Stimulated activated CD4-positive, alpha-beta T cell treated with anti-CD3 and anti-CD28 coated beads, Interleukin-1b, Interleukin-23, amount 100 ng/mL, for 24 hours (primary cell): Measurements from ENCODE around the gene AOPEP.

ENCODE experiments used
- DNase-seq, 4 experiments: peaks; one replicate each; pipeline ENCODE4 v3.0.0-alpha.2; 2020; ENCODE audit warnings: low read depth in 4 of 4, low spot score in 1 of 4

AOPEP gene

DNA sequence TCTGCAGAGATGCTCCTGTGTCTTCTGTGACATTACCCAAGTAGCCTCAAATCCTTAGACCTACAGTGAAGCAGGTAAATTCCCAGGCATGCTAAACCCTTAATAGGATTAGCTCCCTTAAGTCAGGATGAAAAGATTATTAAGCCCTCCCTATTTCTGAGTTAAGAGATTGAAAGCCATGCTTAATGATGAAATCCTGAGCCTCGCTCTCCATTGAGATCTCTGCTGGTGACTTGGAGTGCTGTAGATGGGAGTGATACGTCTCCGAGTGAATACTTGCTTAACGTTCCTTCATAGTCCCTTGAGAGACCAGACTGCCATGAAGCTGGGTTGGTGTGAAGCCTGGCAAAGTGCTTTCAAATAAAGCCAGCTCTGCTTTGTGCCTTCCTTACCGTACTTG lies 34.2 kb downstream of the AOPEP start:
- DNase-seq = no peak

DNA sequence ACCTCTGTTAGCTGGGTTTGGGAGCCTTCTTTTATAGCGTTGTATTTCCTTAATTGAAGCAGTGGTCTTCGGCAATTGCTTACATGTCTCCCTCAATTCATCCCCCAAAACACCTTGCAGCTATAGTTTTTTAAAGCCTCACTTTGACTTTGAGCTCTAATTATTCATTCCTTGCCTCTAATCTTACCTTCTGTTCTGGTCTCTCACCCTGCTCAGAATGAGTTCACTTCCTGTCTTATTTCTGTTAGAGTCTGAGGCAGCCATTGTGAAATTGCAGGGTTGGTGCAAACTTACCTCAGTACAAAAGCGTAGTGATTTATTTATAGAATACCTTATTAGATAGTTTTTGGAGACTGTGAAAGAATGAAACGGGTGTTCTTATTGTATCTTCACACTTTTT lies 35.0 kb downstream of the AOPEP start:
- no peak for DNase-seq

DNA sequence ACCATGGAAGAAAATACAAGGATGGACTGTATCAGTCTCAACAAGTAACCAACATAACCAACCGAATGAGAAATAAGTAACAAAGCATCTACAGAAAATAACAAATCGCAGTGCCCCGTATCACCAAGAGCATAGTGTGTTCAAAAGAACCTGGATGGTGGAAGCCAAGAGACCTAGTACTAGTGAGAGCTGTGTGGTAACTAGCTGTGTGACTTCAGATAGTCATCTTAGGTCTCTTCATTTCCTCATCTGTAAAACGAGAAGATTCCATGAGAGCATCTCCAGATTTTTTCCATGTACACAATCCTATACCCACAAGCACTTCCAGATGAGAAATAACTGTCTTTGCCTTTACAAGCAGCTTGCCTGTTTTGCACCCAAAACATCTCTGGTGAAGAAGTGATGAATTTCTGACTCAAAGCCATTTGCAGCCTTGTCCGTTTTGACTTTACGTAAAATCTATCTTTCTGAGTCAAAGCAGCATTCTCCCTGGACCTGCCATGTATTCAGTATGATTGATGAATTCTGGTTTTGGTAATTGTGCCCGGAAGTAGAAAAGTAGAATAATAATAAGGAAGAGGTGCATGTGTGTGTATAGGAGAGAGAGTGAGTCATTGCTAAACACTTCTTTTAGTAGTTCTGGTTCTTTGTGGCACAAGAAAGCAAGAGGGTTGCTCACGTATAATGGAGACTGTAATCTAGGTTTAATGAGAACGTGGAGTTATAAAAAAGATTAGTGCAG lies 41.0 kb downstream of the AOPEP start:
- DNase-seq = no peak

DNA sequence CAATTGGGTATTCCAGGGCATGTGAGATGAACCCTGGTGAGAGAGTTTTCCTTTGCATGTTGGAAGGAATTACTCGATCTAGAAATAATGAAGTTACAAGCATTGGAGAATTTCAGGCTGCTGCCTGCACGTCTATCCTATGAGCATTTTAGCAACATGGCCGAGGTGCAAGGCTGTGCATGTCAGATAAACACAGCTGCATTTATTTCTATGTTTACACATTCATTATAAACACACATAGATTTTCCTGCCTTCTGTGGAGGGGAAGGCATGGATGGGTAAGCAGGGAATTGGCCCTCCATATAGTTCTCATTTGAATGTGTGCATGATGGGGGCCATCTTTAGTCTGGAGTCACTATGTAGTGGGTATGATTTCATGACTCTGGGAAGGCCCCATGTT lies 42.3 kb downstream of the AOPEP start:
- DNase-seq = no peak

DNA sequence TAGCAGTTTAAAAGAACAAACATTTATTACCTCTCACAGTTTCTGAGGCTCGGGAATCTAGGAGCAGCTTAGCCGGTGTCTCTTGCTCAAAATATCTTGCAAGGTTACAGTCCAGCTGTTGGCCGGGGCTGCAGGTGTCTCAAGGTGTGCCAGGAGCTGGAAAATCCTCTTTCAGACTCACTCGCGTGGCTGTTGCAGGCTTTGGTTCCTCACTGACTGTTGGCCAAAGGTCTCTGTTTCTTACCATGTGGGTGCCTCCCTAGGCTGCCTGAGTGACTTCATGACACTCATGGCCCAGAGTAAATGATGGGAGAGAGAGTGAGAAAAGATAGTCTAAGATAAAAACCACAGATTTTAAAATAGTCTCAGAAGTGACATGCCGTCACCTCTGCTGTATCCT lies 43.8 kb downstream of the AOPEP start:
- no peak for DNase-seq

DNA sequence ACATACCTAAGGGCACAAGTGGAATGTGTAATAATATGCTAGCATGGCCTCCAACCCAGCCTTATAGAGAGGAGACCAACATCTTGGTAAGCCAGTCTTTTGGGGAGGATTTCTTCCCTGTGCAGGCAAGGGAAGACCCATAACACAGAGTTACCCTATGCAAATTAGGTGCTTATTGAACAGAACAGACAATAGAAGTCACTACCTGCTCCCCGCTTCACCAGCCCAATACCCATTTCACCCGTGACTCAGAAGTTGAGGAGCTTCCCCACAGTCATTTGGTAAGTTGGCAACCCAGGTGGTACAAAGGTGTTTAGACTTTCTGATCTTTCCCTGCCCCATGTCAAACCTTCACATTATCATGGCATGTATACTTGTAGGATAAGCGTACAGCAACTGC lies 44.6 kb downstream of the AOPEP start:
- no peak for DNase-seq

DNA sequence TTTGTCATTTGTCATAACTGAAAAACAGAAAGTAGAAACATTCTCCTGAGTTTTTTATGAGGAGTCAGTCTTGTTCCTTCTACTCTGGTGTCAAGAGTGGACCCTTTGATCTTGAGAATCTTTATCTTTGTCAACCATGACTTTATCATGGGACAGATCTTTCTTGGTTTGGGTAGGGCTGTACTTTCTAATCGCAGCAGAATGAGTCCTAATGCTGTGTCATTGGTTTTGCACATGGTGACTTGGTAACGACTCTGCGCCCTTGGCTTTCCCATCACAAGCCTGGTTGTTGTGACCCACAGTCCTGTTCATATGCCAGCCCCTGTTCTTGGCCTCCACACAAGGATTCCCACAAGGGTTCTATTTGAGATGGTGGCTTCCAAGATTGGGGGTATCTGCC lies 45.6 kb downstream of the AOPEP start:
- DNase-seq = no peak

DNA sequence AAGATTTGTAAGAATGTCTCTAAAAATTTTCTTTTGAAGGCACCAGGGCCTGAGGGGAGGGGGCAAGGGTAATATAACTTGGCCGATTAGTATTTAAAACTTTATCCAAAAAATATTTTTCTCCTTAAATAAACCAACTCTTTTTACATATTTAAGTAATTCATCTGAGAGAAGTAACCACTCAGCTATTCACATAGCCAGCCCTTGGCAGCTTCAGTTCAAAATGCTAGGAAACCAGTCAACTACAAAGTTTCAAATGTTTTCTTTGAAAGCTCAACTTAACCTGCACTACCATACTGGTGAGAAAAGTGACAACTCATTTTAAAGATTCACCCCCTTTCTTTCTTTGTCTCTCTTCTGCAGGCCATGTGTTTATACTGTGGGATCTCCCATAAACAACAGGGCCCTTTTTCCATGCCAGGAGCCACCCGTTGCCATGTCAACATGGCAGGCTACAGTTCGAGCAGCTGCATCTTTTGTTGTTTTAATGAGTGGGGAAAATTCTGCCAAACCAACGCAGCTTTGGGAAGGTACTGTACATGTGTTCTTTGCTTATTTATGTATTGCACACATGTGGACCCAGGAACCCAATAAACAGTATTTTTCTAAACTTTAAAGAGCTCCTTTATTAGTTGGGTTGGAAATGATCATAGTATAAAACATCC lies 46.3 kb downstream of the AOPEP start:
- no peak for DNase-seq

DNA sequence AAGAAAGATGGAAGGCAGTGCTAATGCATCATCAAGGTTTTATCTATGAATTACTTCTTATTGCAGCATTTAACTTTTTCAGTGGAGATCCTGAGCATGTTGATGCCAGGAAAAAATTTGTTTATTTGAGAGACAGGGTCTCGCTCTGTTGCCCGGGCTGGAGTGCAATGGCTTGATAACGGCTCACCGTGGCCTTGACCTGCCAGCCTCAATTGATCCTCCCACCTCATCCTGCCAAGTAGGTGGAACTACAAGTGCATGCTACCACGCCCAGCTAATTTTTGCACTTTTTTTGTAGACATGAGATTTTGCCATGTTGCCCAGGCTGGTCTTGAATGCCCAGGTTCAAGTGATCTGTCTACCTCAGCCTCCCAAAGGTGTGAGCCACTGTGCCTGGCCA lies 47.2 kb downstream of the AOPEP start:
- DNase-seq = no peak

DNA sequence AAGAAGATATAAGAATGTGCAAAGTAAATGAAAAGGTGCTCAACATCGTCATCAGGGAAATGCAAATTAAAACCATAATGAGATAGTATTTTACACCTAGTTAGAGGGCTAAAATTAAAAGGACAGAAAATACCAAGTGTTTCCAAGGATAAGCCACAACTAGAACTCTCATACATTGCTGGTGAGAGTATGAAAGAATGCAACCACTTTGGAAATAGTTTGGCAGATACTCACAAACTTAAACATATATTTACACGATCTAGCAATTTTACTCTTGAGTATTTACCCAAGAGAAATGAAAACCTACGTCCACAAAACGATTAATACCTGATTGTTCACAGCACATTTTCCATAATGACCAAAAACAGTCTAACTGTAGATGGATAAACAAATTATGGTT lies 51.5 kb downstream of the AOPEP start:
- DNase-seq = no peak

DNA sequence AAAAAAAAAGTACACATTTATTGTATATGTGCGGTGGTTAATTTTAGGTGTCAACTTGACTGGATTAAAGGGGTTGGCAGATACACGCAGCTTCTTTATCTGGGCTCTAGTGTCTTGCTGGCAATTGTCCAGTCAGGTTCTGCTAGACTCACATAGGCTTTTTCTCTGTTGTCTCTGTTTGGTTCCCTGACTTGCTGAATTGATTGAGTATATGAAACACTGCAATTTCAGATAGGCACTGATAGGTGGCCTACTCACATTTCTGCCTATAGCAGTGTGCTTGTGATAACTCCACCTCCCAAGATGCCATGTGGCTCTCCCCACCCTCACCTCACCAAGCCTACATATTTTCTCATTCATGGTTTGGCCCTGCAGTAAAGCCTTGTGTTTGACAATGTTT lies 52.5 kb downstream of the AOPEP start:
- DNase-seq = no peak

DNA sequence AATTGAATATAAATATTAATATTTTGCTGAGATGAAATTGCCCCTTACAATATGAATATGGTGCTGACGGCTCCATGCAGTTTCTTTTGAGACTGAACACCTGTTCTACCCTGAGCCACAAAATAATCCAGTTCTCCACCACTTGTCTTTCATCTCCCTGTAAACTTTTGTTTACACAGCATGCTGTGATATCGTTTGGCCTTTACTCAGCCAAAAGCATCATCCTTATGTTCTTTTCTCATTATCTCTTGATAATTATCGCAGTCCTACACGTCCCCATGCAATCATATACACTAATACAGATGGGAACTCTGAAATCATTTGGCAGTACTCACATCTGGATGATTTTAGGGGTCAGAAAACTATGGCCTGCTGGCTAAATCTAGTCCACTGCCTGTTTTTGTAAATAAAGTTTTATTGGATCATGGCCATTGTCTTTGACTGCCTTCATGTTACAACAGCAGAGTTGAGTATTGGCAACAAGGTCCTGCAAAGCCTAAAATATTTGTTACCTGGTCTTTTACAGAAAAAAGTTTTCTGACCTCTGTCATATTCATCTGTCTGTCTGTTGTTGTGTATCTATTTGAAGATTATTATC lies 53.3 kb downstream of the AOPEP start:
- no peak for DNase-seq

DNA sequence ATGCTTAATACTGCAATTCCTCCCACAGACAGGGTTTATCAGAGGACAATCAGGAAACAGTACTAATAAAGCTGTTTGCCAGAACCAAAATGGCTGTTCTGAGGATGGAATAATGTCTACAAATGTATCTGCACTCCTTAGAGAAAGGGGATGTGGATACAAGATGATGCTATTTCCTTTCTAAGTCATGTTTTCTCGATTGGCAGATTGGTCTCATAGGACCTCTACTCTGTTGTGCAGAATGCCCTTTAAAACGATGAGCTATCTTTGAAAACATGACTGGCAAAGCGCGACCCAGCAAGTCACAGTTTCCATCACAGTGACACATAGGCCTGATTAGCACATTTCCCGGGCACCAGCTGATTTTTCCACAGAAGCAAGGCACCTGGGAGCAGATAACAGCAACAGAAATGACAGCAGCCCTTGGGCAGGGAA lies 54.0 kb downstream of the AOPEP start:
- DNase-seq = peak in 2 of 4 experiments; percentile 6 to 13

DNA sequence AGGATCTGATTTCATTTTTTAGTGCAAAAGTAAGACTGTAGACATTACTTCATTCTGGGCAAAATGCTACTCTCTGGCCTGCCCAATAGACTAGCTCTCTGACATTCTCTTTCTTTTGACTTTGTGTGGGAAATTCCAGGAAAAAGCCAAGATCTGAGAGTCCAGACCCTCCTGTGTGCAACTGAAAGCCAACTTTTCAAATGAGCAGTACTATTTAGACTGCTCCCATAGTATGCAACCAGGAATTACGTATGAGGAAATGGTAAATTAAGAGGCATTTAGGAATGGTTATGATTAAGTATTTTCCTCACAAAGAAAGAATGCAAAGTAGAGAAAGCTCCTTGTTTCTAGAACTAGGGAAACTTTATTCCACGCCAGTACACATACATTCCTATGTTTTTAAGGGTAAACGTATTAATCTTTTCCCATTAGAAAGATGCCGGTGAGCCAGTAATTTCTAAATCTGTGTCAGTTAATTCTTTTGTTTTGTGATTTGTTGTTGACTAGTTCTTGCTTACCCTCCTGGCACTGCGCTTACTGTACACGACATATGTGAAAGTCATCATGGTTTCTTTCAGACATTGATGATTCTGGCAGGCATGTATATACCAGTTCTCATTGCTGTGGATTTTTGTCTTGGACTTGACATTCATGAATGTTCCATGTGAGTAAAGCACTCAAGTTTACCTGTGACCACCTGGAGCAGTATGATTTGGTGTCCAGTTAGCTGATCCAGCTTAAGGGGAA lies 56.0 kb downstream of the AOPEP start:
- no peak for DNase-seq

DNA sequence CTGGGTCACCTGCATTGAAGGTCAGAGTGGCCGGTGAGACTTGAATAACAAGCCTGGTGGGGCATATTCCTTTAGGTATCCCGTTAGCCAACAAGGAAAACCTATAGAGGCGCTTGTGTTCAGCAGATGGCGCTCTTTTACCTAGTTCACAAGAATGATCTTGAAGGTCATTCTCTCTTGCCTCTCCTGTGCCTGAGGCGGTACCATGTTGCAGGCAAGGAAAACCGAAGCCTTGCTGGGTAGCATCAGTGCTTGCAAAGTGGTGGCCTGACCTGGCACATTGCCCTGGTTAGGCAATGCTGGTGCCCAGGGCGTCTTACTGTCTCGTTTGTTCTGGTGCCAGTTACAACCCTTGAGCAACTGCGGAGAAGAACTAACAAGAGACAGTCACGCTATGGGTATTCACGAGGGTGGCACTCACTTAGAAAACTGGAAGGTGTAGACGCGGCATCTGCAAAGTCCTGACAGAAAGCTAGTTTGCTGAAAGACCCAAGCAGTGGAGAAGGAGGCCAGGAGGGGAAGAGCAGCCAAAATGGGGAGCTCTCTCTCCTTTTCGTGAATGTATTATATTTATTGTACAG lies 56.7 kb downstream of the AOPEP start:
- DNase-seq = peak in 3 of 4 experiments; percentile 10 to 14 (median 10)

DNA sequence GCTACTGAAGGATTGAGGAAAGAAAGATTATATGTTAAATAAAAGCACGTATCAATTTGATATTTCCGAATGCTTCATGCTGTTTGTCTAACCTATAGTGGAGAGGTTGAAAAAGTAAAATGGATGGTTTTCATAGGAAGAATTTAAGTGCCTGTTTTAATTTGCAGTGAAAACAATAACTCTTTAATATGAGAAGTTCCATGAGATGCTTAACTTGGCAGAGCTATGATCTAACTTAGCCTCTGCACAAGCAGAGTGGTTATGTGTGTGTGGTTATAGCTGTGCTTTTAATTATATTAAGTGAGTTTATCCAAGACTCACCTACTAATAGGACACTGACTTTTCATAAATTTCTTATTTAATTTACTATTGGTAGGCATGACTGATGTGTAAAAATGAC lies 57.4 kb downstream of the AOPEP start:
- no peak for DNase-seq

DNA sequence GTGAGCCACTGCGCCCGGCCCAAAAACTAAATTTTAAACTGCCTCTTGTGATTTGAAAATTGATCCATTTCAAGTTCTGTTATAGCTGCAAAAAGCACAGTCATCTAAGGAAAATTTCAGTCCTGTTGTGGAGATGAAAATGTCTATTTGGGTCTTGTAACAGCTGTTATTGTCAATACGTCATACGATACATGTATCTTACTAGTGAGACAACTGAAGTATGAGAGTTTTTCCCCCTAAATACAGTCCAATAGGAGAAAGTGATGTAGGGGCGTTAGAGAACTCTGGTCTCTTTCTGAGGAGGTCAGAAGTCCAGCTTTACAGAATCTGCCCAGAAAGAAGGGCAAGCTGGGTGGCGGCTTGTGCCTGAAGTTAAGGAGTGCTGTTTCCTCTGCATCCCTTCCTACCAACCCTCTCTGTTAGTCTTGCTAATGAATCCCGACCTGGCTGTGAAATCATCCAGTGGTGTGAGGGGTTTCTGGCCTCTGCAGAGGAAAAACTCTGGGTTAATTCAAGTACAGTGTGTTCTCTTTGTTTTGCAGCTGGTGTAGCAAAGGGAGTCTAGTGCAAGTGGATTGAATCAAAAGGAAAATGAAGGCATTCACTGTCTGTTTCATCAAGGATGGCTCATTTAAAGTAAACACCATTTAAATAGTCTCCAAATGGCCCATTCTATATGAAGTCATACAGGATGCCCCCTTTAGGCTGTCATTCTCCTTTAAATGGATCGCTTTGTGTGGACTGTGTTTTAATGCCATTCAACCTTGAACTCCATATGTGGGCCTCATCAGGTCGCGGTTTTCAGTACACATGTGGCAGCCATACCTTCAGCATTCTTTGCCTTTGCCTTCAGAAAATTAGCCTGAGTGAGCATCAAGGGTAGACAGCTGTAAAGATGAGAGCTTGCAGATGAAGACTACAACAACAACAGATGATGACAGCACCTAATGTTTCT lies 59.0 kb downstream of the AOPEP start:
- no peak for DNase-seq

DNA sequence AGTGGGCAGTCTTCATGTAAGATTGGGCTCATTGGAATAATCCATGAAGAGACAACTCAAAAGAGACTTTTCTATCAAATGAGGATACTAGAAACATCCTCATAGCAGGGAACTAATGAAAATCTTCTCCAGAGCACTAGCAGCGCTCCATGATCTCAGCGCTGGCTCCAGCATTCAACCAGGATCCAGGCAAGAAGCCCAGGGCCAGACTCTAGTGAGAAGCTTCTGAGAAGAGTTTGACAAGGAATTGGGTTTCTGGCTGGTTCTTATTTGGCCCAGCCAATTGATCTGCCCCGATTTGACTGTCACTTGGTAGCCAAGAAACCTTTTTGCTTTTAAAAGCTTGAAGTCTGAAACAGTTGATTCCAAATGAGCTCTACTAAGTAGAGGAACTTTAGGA lies 60.1 kb downstream of the AOPEP start:
- no peak for DNase-seq

DNA sequence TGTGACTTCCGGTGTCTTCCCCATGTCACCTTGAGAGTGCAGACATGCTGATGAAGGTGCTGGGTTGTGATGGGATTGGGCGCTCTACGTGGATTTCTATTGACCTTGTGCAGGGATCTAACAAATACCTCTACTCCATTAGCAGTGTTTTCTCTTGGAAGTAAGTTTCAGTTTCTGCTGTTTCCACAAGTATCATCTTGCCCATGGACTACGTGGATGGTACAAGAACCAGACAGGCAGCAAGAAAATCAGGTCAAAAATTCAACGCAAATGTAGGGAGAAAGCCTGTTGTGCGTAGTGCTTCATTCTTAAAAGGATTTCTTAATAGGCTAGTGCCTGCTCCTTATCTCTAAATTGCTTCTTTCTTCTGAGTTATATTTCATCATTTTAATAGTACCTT lies 60.8 kb downstream of the AOPEP start:
- DNase-seq = no peak

DNA sequence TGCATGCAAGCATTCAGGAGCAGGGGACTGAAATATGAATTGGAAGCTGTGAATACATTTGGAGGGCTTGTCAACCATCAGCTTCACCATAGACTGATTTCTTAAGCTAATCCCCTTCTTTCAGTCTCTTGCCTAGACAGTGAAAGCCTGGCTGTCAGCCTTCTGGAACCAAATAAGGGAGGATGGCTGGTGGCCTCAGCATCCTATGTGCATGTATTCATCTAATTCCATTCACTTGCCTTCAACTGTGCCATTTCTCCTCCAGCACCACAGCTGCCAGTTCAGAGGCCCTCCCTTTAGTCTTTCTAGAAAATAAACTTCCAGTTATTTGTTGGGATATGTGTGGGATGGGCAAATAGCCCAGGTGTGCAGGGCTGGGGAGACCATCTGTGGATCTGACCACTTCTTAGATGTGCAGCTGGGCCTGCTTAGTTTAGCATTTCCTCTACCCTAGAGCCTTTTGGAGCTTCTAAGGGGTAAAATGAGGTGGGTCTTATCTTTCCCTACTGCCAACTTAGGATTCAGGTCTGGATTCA lies 62.1 kb downstream of the AOPEP start:
- no peak for DNase-seq
